GM15510 (cell line): Measurements from ENCODE around the gene KIAA0513.

Experiments used
- POLR2A ChIP-seq: IDR thresholded peaks from 3 replicates; pipeline ENCODE4 v1.6.1; 2011; ENCODE audit warnings: borderline replicate concordance; ENCODE audit not compliant: insufficient read length; ENCODE audit errors: extremely low read depth

KIAA0513 gene

GRCh38 chr16:85062845-85063244 is 35.2 kb downstream of the KIAA0513 start:
- no peak for TF ChIP-seq POLR2A

GRCh38 chr16:85064186-85064585 is 36.6 kb downstream of the KIAA0513 start:
- TF ChIP-seq POLR2A, result no peak

- no peak for TF ChIP-seq POLR2A
Observed at GRCh38 chr16:85065099-85065498, 37.5 kb downstream of the KIAA0513 start.

GRCh38 chr16:85066346-85066885 is 38.8 kb downstream of the KIAA0513 start:
- TF ChIP-seq POLR2A, result no peak

DNA sequence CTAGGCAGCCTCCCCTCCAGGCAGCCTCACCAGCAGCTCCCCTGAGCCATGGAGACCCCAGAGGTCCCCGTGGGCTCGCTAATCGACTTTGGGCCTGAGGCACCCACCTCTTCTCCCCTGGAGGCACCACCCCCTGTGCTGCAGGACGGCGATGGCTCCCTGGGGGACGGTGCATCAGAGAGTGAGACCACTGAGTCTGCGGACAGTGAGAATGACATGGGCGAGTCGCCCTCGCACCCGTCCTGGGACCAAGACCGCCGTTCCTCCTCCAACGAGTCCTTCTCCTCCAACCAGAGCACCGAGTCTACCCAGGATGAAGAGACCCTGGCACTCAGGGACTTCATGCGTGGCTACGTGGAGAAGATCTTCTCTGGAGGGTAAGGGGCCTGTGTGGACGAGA is 39.4 kb downstream of the KIAA0513 start:
- no peak for TF ChIP-seq POLR2A

- no peak for TF ChIP-seq POLR2A
Observed at GRCh38 chr16:85067426-85067825, 39.8 kb downstream of the KIAA0513 start.

DNA sequence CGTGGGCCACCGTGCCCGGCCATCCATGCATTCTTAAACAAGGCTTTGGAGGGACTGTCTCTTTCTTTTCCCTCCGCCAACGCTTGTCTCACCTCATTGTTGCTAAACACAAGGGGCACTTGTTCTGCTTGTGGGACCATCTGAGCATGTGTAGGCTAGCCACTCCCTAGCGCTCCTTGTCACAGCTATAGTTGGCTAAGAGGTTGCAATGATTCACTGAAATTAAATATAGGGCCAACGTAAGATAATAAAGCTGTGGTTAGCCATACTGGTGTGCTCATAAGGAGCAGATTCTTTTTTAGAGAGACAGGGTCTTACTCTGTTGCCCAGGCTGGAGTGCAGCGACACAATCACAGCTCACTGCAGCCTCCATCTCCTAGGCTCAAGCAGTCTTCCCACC is 41.2 kb downstream of the KIAA0513 start:
- TF ChIP-seq POLR2A, result no peak

- TF ChIP-seq POLR2A, result no peak
Observed at GRCh38 chr16:85069171-85069570, 41.6 kb downstream of the KIAA0513 start.

DNA sequence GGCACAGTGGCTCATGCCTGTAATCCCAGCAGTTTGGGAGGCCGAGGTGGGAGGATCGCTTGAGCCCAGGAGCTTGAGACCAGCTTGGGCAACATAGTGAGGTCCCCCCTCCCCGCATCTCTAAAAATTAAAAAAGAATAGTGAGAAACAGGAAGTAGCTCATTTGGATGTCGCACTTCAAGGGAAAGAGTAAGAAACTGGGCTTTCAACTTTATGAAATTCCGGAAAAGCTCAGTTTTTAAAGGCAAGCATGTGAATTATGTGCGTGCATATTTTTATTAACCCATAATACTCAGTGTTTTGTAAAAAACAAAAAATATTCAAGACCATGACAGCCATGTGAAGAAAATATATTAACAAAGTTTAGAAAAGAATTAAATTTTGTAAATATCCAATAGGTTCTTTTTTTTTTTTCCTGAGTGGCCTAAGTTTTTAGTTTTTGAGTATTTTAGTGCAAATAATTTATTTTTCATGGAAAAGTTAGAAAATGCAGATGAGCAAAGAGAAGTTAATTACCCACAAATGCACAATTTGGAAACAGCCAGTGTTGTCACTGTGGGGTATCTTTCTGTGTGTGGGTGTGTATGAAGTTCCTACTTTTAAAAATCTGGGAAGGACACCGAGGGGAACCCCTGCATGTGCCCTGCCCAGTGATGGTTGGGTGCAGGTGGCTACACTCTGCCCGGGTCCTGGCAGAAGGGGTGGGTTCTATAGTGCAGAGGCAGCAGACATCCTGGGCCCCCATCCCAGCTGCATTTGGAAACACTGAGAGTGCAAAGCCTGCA is 44.7 kb downstream of the KIAA0513 start:
- no peak for TF ChIP-seq POLR2A

GRCh38 chr16:85072947-85073346 is 45.4 kb downstream of the KIAA0513 start:
- no peak for TF ChIP-seq POLR2A

- TF ChIP-seq POLR2A, result no peak
Observed at GRCh38 chr16:85074225-85074914, 46.8 kb downstream of the KIAA0513 start.

GRCh38 chr16:85075236-85075924 is 47.8 kb downstream of the KIAA0513 start:
- TF ChIP-seq POLR2A, result no peak

GRCh38 chr16:85077039-85077438 is 49.4 kb downstream of the KIAA0513 start:
- no peak for TF ChIP-seq POLR2A

GRCh38 chr16:85077576-85078125 is 50.1 kb downstream of the KIAA0513 start:
- TF ChIP-seq POLR2A, result no peak

DNA sequence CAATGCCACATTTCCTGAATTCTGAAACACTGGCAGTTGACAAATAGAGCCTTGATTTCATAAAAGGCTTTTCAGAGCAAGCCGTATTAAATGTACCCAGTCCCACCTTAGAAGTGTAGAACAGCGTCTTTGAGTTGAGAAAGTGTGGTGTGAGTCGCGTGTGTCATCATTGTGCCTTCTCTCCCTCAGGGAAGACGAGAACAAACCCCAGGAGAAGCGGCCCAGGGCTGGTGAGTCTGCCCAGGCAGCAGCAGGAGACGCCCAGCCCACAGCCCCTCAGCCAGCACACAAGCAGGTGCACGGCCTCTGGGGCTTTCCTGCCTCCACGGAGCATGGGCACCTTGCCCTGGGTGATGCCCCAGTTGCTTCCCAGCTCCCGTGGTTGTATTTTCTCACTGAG is 50.6 kb downstream of the KIAA0513 start:
- TF ChIP-seq POLR2A, result no peak

GRCh38 chr16:85078952-85079351 is 51.4 kb downstream of the KIAA0513 start:
- TF ChIP-seq POLR2A, result no peak
